NCI-H128 (cell line): ENCODE measurements around the gene DEGS1.

Experiments
- DNase-seq: peaks from one replicate; lab custom pipeline; 2025; ENCODE audit not compliant: unreplicated experiment; lab: John Stamatoyannopoulos, UW

The DEGS1 gene

GRCh38 chr1:224182866-224183590 lies at the start of gene DEGS1:
Gene DEGS1, plus strand, starts transcription at chr1:224183240. Its CDS starts 97 bp downstream, at chr1:224183337.
- DNase-seq: peak; percentile 95

- DNase-seq: no peak
Measured at GRCh38 chr1:224133741-224134299, 49.2 kb upstream of the DEGS1 start.

- DNase-seq: no peak
Measured at GRCh38 chr1:224137518-224137917, 45.5 kb upstream of the DEGS1 start.

- DNase-seq: no peak
Measured at GRCh38 chr1:224138198-224138597, 44.8 kb upstream of the DEGS1 start.

GRCh38 chr1:224141693-224142092 lies 41.3 kb upstream of the DEGS1 start:
- no peak for DNase-seq

DNA sequence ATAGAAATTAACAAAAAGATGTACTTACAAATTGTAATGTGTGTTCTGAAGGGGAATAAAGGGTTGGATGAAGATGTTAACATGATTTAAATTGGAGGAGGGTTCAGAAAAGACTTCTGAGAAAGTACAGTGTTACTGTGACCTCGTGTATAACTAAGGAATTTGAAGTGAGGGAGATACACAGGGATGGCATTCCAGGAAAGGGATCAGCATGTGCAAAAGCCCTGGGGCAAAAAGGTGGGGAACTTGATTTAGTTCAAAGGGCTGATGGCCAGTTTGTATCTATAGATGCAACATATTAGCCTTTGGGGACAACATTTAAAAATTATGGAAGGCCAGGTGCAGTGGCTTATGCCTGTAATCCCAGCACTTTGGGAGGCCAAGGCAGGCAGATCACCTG lies 33.3 kb upstream of the DEGS1 start:
- DNase-seq: no peak

GRCh38 chr1:224151117-224151516 lies 31.9 kb upstream of the DEGS1 start:
- DNase-seq: no peak

DNA sequence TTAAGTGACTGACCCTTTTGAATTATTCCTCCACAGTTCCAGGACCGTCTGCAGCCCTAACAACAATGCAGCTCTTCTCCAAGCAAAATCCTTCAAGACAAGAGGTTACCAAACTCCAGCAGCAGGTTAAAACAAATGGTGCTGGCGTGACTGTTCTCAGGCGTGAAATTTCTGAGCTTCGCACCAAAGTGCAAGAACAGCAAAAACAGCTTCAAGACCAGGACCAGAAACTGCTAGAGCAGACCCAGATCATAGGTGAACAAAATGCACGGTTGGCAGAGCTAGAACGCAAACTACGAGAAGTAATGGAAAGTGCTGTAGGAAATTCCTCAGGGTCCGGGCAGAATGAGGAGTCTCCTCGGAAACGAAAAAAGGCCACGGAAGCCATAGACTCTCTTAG lies 25.7 kb upstream of the DEGS1 start:
- DNase-seq: no peak

DNA sequence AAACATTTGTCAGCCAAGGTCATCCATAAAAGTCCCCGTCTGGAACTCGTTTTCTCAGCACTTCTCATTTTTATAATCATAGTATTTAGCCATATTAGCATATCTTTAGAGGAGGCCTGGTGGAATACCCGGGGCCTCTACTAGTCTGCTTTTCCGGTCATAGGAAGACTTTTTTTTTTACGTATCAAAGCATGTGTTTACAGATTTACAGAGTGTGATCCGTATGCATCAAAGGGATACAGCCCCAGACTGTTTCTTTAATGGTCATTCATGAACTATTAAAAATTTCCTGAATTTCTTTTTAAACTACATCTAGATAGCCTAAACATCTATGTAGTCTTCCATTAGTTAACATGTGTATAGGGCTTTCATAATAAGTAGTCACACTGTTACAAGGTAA lies 23.5 kb upstream of the DEGS1 start:
- DNase-seq: no peak

GRCh38 chr1:224160171-224160682 lies 22.8 kb upstream of the DEGS1 start:
- no peak for DNase-seq

- DNase-seq: no peak
Measured at GRCh38 chr1:224162768-224163167, 20.3 kb upstream of the DEGS1 start.

DNA sequence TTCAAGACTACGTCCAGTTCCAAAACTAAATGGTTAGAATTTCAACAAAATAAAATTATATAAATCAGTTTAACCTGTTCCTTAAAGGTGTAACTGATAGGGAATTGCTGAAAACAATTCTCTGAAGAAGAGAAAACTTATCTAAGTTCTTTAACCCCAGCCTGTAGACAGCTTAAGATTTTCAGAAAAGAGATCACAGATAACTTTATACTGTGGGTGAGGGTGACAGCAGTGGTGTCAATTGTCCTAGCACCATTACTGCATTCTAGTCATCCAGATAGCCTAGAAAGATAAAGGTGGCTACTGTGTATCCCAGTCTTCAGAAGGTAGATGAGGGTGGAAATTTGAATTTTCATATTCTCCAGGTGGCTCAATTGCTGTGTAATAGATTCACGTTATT lies 19.7 kb upstream of the DEGS1 start:
- no peak for DNase-seq

DNA sequence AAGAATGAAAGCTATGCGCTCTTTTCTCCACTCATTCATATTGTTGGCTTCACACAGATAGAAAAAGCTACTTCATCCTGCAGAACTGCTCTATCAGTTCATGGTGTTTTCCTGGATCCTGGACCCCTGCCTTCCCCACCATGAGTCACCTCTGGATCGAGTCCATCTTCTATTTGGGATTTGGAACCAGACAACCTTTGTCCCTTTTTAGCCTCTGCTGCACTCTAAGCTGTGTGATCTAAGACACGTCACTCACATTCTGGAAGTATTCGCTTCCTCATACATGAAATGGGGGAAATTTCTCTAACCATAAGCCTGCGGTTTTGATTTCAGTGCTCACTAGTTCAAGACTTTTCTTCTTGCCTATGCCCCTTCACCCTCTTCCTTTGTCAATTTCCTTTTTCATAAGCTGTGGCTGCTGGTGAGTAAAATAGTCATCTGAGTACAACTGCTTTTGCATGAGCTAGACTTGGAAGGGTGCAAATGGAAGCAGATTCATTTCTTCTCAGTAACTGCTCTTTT lies 14.1 kb upstream of the DEGS1 start:
- no peak for DNase-seq

DNA sequence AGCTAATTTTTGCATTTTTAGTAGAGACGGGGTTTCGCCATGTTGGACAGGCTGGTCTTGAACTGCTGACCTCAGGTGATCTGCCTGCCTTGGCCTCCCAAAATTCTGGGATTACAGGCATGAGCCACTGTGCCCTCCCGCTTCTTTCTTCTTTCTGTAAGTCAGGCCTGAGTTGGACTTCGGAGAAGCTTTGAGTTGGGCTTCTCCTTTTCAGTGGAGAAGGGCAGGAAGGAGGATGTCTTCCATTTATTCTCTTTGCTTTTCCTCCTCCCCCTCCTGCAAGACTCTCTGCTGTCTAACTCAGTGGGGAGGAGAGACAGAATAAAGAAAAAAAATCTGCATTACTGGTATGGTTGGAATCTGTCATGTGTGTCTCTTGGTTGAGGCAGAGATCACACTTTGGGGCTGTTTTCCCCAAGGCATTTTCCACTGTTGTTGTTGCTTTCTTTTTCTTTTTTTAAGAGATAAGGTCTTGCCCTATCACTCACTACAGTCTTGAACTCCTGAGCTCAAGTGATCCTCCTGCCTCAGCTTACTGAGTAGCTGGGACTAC lies 13.2 kb upstream of the DEGS1 start:
- no peak for DNase-seq

GRCh38 chr1:224170343-224170742 lies 12.7 kb upstream of the DEGS1 start:
- DNase-seq: no peak

GRCh38 chr1:224170748-224171478 lies 12.1 kb upstream of the DEGS1 start:
- no peak for DNase-seq

- DNase-seq: no peak
Measured at GRCh38 chr1:224172229-224172628, 10.8 kb upstream of the DEGS1 start.

DNA sequence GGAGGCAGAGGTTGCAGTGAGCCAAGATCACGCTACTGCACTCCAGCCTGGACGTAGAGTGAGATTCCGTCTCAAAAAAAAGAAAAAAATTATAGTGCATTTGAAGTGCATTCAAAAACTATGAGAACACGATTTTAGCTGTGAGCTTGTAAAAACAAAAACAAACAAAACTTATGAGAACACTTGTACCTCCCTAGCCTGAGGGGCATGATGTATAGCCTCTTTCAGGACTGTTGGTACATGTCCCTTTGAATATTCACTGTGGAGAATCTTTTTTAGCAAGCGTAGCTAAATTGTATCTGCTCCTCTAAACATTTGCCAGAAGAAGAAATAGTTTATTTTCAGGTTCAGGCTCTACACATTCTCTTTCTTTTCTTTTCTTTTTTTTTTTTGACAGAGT lies 9.5 kb upstream of the DEGS1 start:
- DNase-seq: no peak

GRCh38 chr1:224175617-224176016 lies 7.4 kb upstream of the DEGS1 start:
- DNase-seq: no peak

GRCh38 chr1:224177356-224177999 lies 5.6 kb upstream of the DEGS1 start:
- no peak for DNase-seq

DNA sequence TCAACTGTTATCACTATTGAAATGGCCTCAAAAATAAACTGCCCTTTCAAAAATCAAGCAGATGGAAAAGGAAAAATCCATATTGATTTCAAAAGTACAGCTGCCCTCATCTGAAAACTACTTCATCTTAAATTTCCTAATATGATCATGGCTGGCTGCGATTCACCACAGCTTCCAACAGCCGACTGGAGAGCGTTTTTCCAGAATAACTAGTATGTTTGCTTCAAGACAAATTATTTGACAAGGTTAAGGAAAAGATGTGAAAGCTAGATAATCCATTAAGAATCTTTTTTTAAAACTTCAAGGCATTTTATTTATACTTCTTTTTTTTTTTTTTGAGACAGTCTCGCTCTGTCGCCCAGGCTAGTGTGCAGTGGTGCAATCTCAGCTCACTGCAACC lies 4.1 kb upstream of the DEGS1 start:
- DNase-seq: no peak
